ENCODE data around the gene HDGFL3.

HDGFL3 gene

DNA sequence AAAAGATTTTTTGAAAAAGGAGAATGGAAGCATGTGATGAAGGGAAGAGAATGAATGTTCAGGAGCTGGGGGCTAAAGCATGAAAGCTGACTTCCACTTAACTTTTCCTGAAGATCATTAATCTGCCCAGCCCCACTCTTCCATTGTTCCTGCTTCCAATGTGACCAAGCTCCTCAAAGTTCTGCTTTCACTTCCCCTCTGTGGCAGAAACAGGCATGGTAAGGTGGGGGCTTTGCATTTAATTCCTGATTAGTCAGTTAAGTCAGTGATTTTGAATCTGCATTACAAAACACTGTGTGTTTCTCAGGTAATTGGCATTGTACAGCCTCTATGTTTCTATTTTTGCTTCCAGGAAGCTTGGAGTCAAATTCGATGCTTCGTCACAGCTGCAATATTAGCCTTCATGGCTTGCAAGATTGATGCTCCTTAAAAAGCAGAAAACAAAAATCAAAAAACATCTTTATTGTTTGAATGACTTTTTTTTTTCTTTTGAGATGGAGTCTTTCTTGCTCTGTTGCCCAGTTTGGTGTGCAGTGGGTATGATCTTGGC is 107.5 kb downstream of the HDGFL3 start:
- no peak overlapping the region for H3K27ac ChIP-seq (ENCODE audit: extremely low read depth, low read depth, low read length)
- H3K4me1 ChIP-seq (ENCODE audit: control insufficient read depth, insufficient read depth, low read length) = no peaks in the 10 kb centered on the region
- no peaks in the 10 kb centered on the region for H3K9me3 ChIP-seq (ENCODE audit: control insufficient read depth, insufficient read depth, low read depth, low read length)
- CTCF ChIA-PET = interaction anchor here (1.0 kb wide), 1 partner anchor 14 kb away, joined by 4 read pairs; no protein-coding TSS in a partner anchor
- no peak overlapping the region for H3K4me3 ChIP-seq (ENCODE audit: low read depth, low read length)
- TF ChIP-seq ZSCAN30 (tag by site-specific recombination; IDR thresholded peaks at IDR 0.05) = no peak
- no peak for TF ChIP-seq ZNF169 (tag by site-specific recombination; IDR thresholded peaks at IDR 0.05)
- TF ChIP-seq ZNF776 (tag by site-specific recombination; IDR thresholded peaks at IDR 0.05; ENCODE audit: borderline replicate concordance) = no peak
- TF ChIP-seq, protein P1, sequence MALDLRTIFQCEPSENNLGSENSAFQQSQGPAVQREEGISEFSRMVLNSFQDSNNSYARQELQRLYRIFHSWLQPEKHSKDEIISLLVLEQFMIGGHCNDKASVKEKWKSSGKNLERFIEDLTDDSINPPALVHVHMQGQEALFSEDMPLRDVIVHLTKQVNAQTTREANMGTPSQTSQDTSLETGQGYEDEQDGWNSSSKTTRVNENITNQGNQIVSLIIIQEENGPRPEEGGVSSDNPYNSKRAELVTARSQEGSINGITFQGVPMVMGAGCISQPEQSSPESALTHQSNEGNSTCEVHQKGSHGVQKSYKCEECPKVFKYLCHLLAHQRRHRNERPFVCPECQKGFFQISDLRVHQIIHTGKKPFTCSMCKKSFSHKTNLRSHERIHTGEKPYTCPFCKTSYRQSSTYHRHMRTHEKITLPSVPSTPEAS (tag by site-specific recombination; IDR thresholded peaks at IDR 0.05) = no peak
- no peak for TF ChIP-seq ZSCAN23 (tag by site-specific recombination; IDR thresholded peaks at IDR 0.05)
- POLR2A ChIA-PET = no interaction called here
- no peaks in the 10 kb centered on the region for H3K36me3 ChIP-seq (ENCODE audit: control insufficient read depth in 2 of 2, insufficient read depth in 1 of 2, low read length in 2 of 2)

- Histone ChIP-seq H3K4me3 (ENCODE audit: low read depth, low read length) (no peak overlapping the region), H3K9me3 (ENCODE audit: control insufficient read depth, insufficient read depth, low read depth, low read length) (no peaks in the 10 kb centered on the region), H3K36me3 (ENCODE audit: control insufficient read depth in 2 of 2, insufficient read depth in 1 of 2, low read length in 2 of 2) (no peaks in the 10 kb centered on the region), H3K27ac (ENCODE audit: extremely low read depth, low read depth, low read length) (no peak overlapping the region), H3K4me1 (ENCODE audit: control insufficient read depth, insufficient read depth, low read length) (no peaks in the 10 kb centered on the region)
- POLR2A ChIA-PET = no interaction called here
- no peak for TF ChIP-seq ZNF558 (tag by site-specific recombination; IDR thresholded peaks at IDR 0.05)
- TF ChIP-seq, protein P2, sequence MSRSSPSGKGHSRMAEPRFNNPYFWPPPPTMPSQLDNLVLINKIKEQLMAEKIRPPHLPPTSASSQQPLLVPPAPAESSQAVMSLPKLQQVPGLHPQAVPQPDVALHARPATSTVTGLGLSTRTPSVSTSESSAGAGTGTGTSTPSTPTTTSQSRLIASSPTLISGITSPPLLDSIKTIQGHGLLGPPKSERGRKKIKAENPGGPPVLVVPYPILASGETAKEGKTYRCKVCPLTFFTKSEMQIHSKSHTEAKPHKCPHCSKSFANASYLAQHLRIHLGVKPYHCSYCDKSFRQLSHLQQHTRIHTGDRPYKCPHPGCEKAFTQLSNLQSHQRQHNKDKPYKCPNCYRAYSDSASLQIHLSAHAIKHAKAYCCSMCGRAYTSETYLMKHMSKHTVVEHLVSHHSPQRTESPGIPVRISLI (tag by site-specific recombination; IDR thresholded peaks at IDR 0.05) = no peak
- no peak for TF ChIP-seq KLF16 (tag by site-specific recombination; IDR thresholded peaks at IDR 0.05)
- TF ChIP-seq PRDM1 (tag by site-specific recombination; IDR thresholded peaks at IDR 0.05) = peak; percentile 72; the same call in 1 of the 2 replicates
- TF ChIP-seq, protein P3, sequence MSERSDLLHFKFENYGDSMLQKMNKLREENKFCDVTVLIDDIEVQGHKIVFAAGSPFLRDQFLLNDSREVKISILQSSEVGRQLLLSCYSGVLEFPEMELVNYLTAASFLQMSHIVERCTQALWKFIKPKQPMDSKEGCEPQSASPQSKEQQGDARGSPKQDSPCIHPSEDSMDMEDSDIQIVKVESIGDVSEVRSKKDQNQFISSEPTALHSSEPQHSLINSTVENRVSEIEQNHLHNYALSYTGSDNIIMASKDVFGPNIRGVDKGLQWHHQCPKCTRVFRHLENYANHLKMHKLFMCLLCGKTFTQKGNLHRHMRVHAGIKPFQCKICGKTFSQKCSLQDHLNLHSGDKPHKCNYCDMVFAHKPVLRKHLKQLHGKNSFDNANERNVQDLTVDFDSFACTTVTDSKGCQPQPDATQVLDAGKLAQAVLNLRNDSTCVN (tag by site-specific recombination; optimal IDR thresholded peaks at IDR 0.05) = no peak
- TF ChIP-seq, protein P4, sequence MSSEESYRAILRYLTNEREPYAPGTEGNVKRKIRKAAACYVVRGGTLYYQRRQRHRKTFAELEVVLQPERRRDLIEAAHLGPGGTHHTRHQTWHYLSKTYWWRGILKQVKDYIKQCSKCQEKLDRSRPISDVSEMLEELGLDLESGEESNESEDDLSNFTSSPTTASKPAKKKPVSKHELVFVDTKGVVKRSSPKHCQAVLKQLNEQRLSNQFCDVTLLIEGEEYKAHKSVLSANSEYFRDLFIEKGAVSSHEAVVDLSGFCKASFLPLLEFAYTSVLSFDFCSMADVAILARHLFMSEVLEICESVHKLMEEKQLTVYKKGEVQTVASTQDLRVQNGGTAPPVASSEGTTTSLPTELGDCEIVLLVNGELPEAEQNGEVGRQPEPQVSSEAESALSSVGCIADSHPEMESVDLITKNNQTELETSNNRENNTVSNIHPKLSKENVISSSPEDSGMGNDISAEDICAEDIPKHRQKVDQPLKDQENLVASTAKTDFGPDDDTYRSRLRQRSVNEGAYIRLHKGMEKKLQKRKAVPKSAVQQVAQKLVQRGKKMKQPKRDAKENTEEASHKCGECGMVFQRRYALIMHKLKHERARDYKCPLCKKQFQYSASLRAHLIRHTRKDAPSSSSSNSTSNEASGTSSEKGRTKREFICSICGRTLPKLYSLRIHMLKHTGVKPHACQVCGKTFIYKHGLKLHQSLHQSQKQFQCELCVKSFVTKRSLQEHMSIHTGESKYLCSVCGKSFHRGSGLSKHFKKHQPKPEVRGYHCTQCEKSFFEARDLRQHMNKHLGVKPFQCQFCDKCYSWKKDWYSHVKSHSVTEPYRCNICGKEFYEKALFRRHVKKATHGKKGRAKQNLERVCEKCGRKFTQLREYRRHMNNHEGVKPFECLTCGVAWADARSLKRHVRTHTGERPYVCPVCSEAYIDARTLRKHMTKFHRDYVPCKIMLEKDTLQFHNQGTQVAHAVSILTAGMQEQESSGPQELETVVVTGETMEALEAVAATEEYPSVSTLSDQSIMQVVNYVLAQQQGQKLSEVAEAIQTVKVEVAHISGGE (tag by site-specific recombination; conservative IDR thresholded peaks at IDR 0.05; ENCODE audit: low read depth) = no peak
- no peak for TF ChIP-seq KLF17 (tag by site-specific recombination; IDR thresholded peaks at IDR 0.05)
- no peak for TF ChIP-seq ZNF211 (tag by site-specific recombination; IDR thresholded peaks at IDR 0.05; ENCODE audit: low read depth)
- CTCF ChIA-PET = no interaction called here
Observed at GRCh38 chr15:83099290-83099689, 108.3 kb downstream of the HDGFL3 start.

DNA sequence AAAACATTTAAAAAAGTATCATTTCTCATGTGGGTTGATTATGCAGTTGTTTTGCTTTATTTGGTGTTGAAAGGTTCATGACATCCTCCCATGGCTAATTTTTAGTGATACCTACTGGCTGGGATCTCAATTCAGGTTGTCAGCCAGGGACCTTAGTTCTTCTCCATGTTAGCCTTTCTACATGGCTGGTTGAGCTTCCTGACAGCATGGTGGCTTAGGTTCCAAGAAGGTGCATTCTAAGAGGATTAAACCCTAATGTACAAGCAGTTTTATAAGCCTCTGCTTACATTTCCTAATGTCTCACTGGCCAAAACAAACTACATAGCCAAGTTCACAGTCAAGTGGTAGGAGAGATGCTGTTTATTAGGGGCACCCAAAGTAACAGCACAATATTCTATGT is 109.5 kb downstream of the HDGFL3 start:
- TF ChIP-seq SALL2 (tag by site-specific recombination; IDR thresholded peaks at IDR 0.05; ENCODE audit: borderline replicate concordance) = no peak
- TF ChIP-seq ZXDB (tag by site-specific recombination; IDR thresholded peaks at IDR 0.05) = no peak
- TF ChIP-seq ZNF132 (tag by site-specific recombination; IDR thresholded peaks at IDR 0.05; ENCODE audit: borderline replicate concordance) = no peak
- no peak for TF ChIP-seq ZBTB7A (tag by site-specific recombination; IDR thresholded peaks at IDR 0.05; ENCODE audit: low read depth)
- no peak for TF ChIP-seq MYNN (tag by site-specific recombination; IDR thresholded peaks at IDR 0.05; ENCODE audit: borderline replicate concordance)
- no peak for TF ChIP-seq GLI4 (tag by site-specific recombination; IDR thresholded peaks at IDR 0.05)
- TF ChIP-seq GFI1B (tag by site-specific recombination; IDR thresholded peaks at IDR 0.05) = no peak
- TF ChIP-seq OSR2 (tag by site-specific recombination; IDR thresholded peaks at IDR 0.05) = no peak
- TF ChIP-seq GLIS2 (tag by site-specific recombination; IDR thresholded peaks at IDR 0.05) = no peak
- Histone ChIP-seq H3K4me3 (ENCODE audit: low read depth, low read length) (no peak overlapping the region), H3K27ac (ENCODE audit: extremely low read depth, low read depth, low read length) (no peak overlapping the region), H3K4me1 (ENCODE audit: control insufficient read depth, insufficient read depth, low read length) (no peaks in the 10 kb centered on the region), H3K36me3 (ENCODE audit: control insufficient read depth in 2 of 2, insufficient read depth in 1 of 2, low read length in 2 of 2) (no peaks in the 10 kb centered on the region), H3K9me3 (ENCODE audit: control insufficient read depth, insufficient read depth, low read depth, low read length) (no peaks in the 10 kb centered on the region)
- ChIA-PET CTCF (no interaction called here), POLR2A (no interaction called here)
